WTC11 (cell line): ENCODE results near the gene TMEM181.
"Not testable (repeated sequence)": the region's sequence is repeated elsewhere in the genome, so short reads cannot be mapped to it uniquely, and the experiment has no call there.

Experiments
- CBFB ChIP-seq: sonication (generic); formaldehyde crosslinking; IDR thresholded peaks from 2 replicates; pipeline ENCODE4 v1.8.1; 2022; ENCODE audit warnings: mild to moderate bottlenecking, low read depth, missing genetic modification reagents
- CREM ChIP-seq: sonication (generic); formaldehyde crosslinking; IDR thresholded peaks from 2 replicates; pipeline ENCODE4 v1.8.1; 2022; ENCODE audit warnings: mild to moderate bottlenecking, missing genetic modification reagents, moderate library complexity
- CTCF ChIP-seq: fragments of 200-600 bp; IDR thresholded peaks from 2 replicates; pipeline ENCODE4 v1.8.0; 2022; ENCODE audit warnings: antibody characterized with exemption
- GABPB1 ChIP-seq: sonication (generic); formaldehyde crosslinking; IDR thresholded peaks from 2 replicates; pipeline ENCODE4 v1.8.1; 2023; ENCODE audit warnings: mild to moderate bottlenecking, missing genetic modification reagents
- JUN ChIP-seq: sonication (generic); formaldehyde crosslinking; IDR thresholded peaks from 2 replicates; pipeline ENCODE4 v1.8.0; 2023; ENCODE audit warnings: mild to moderate bottlenecking, missing genetic modification reagents
- MAX ChIP-seq: sonication (generic); formaldehyde crosslinking; IDR thresholded peaks from 2 replicates; pipeline ENCODE4 v1.8.0; 2022; ENCODE audit warnings: mild to moderate bottlenecking, missing genetic modification reagents
- MLX ChIP-seq: sonication (generic); formaldehyde crosslinking; IDR thresholded peaks from 2 replicates; pipeline ENCODE4 v1.8.1; 2023; ENCODE audit warnings: mild to moderate bottlenecking, missing genetic modification reagents, moderate library complexity
- NFE2L1 ChIP-seq: sonication (generic); formaldehyde crosslinking; IDR thresholded peaks from 2 replicates; pipeline ENCODE4 v1.8.1; 2023; ENCODE audit warnings: missing genetic modification reagents
- NR3C1 ChIP-seq: sonication (generic); formaldehyde crosslinking; conservative IDR thresholded peaks from 2 replicates; pipeline ENCODE4 v1.8.1; 2023; ENCODE audit warnings: low read depth, mild to moderate bottlenecking, missing genetic modification reagents
- RELA ChIP-seq: sonication (generic); formaldehyde crosslinking; IDR thresholded peaks from 2 replicates; pipeline ENCODE4 v1.8.1; 2022; ENCODE audit warnings: missing genetic modification reagents, mild to moderate bottlenecking, borderline replicate concordance
- USF2 ChIP-seq: sonication (generic); formaldehyde crosslinking; IDR thresholded peaks from 2 replicates; pipeline ENCODE4 v1.8.1; 2023; ENCODE audit warnings: mild to moderate bottlenecking, missing genetic modification reagents, moderate library complexity
- ZMAT4 ChIP-seq: fragments of 250-450 bp; sonication (Bioruptor Pico); IDR thresholded peaks from 2 replicates; pipeline ENCODE4 v1.9.0; 2021; ENCODE audit warnings: mild to moderate bottlenecking
- ZNF232 ChIP-seq: sonication (generic); formaldehyde crosslinking; IDR thresholded peaks from 2 replicates; pipeline ENCODE4 v1.8.0; 2022; ENCODE audit warnings: mild to moderate bottlenecking, missing genetic modification reagents
- ZNF281 ChIP-seq: sonication (generic); formaldehyde crosslinking; IDR thresholded peaks from 2 replicates; pipeline ENCODE4 v1.8.0; 2023; ENCODE audit warnings: mild to moderate bottlenecking, missing genetic modification reagents

- not testable (repeated sequence) for TF ChIP-seq MLX (CRISPR knock-in tag); CTCF; MAX (CRISPR knock-in tag); ZMAT4 (CRISPR knock-in tag); JUN (CRISPR knock-in tag); CBFB (CRISPR knock-in tag); RELA (CRISPR knock-in tag); CREM (CRISPR knock-in tag); NFE2L1 (CRISPR knock-in tag); GABPB1 (CRISPR knock-in tag); USF2 (CRISPR knock-in tag); NR3C1 (CRISPR knock-in tag); ZNF281 (CRISPR knock-in tag); ZNF232 (CRISPR knock-in tag)
These were observed 58.4 kb downstream of the TMEM181 start for GRCh38 chr6:158618289-158618688.
